HUES6 (cell line): ENCODE data around the gene EMP3.
A peak's percentile ranks its signal among the peaks of the same experiment; 100 is the strongest.
"Not testable (repeated sequence)": the region's sequence is repeated elsewhere in the genome, so short reads cannot be mapped to it uniquely, and the experiment has no call there.

ENCODE experiments used
- H3K27ac ChIP-seq: 2 replicates; pipeline ENCODE4 v1.7.0; 2013; ENCODE audit warnings: low read depth, mild to moderate bottlenecking, low read length, inconsistent platforms
- H3K27me3 ChIP-seq: 2 replicates; pipeline ENCODE4 v1.6.1; 2013; ENCODE audit warnings: low read length; ENCODE audit not compliant: control insufficient read depth, insufficient read depth
- H3K36me3 ChIP-seq: 2 replicates; pipeline ENCODE4 v1.6.1; 2013; ENCODE audit warnings: low read length; ENCODE audit not compliant: control insufficient read depth, insufficient read depth
- H3K4me1 ChIP-seq: 2 replicates; pipeline ENCODE4 v1.6.1; 2013; ENCODE audit warnings: low read length; ENCODE audit not compliant: control insufficient read depth, insufficient read depth
- H3K4me3 ChIP-seq: 2 replicates; pipeline ENCODE4 v1.5.1; 2013; ENCODE audit warnings: low read depth, low read length
- H3K9ac ChIP-seq: one replicate; pipeline ENCODE4 v1.6.1; 2013; ENCODE audit warnings: mild to moderate bottlenecking, low read length
- H3K9me3 ChIP-seq: 2 replicates; pipeline ENCODE4 v1.6.1; 2013; ENCODE audit warnings: low read depth, low read length; ENCODE audit not compliant: control insufficient read depth, insufficient read depth

Gene EMP3

GRCh38 chr19:48363500-48363809 is 38.1 kb downstream of the EMP3 start:
- H3K36me3 ChIP-seq, result no peaks in the 10 kb centered on the region
- H3K4me1 ChIP-seq, result peaks cover 6% of the 10 kb centered on the region
- H3K27me3 ChIP-seq, result no peaks in the 10 kb centered on the region
- peak overlapping the region; percentile 36; the same call in 1 of the 2 replicates for H3K27ac ChIP-seq
- H3K9ac ChIP-seq, result peak overlapping the region; percentile 81
- no peaks in the 10 kb centered on the region for H3K9me3 ChIP-seq
- peak overlapping the region; percentile 66 for H3K4me3 ChIP-seq

GRCh38 chr19:48363810-48364597 is 38.7 kb downstream of the EMP3 start, which contains the start of the genes SYNGR4 and TMEM143:
Gene SYNGR4 (plus strand): TSS chr19:48364367. CDS start chr19:48365843, 1,476 bp downstream.
Gene TMEM143 (minus strand): TSS chr19:48363940. CDS start chr19:48363920, 20 bp downstream.
- H3K9ac ChIP-seq, result peak within 1 kb of the TSS; percentile 81
- H3K27me3 ChIP-seq, result no peaks in the 10 kb centered on the region
- peak within 1 kb of the TSS; percentile 36; the same call in 1 of the 2 replicates for H3K27ac ChIP-seq
- H3K4me1 ChIP-seq, result peaks cover 6% of the 10 kb centered on the region
- H3K9me3 ChIP-seq, result no peaks in the 10 kb centered on the region
- no peaks in the 10 kb centered on the region for H3K36me3 ChIP-seq
- H3K4me3 ChIP-seq, result peak within 1 kb of the TSS; percentile 66

- no peaks in the 10 kb centered on the region for H3K27me3 ChIP-seq
- peak overlapping the region; percentile 6; the same call in 1 of the 2 replicates for H3K27ac ChIP-seq
- H3K4me3 ChIP-seq, result peak overlapping the region; percentile 45
- peak overlapping the region; percentile 21 for H3K9ac ChIP-seq
- no peaks in the 10 kb centered on the region for H3K9me3 ChIP-seq
- H3K4me1 ChIP-seq, result peaks cover 6% of the 10 kb centered on the region
- no peaks in the 10 kb centered on the region for H3K36me3 ChIP-seq
Observed at GRCh38 chr19:48364598-48365348, 39.4 kb downstream of the EMP3 start.

GRCh38 chr19:48365602-48366001 is 40.2 kb downstream of the EMP3 start:
- Histone ChIP-seq H3K9ac (no peak overlapping the region), H3K27me3 (no peaks in the 10 kb centered on the region), H3K36me3 (no peaks in the 10 kb centered on the region), H3K4me1 (peaks cover 6% of the 10 kb centered on the region), H3K4me3 (no peak overlapping the region), H3K27ac (no peak overlapping the region), H3K9me3 (no peaks in the 10 kb centered on the region)

DNA sequence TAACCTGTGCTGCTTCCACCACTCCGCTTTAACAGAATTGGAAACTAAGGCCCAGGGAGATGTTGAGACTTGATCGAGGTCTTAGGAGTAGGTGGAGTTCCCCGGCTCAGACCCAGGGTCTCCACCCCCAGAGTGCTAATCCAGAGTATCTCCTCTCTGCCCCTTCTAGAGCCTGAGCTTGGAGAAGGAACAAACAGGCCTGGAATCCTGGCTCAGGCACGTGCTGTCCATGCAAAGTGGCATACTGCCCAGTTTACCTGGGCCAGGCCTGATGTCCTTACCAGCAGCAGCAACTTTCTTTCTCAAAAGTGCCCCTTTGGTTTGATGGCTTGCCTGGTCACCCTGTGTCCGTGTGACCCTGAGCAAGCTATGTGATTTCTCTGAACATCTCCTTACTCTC is 42.5 kb downstream of the EMP3 start:
- Histone ChIP-seq H3K27ac (no peak overlapping the region), H3K9me3 (no peaks in the 10 kb centered on the region), H3K4me1 (peaks cover 4% of the 10 kb centered on the region), H3K36me3 (no peaks in the 10 kb centered on the region), H3K9ac (no peak overlapping the region), H3K4me3 (no peak overlapping the region), H3K27me3 (no peaks in the 10 kb centered on the region)

- Histone ChIP-seq H3K4me3 (no peak overlapping the region), H3K9ac (no peak overlapping the region), H3K4me1 (peaks cover 3% of the 10 kb centered on the region), H3K27me3 (no peaks in the 10 kb centered on the region), H3K27ac (no peak overlapping the region), H3K36me3 (no peaks in the 10 kb centered on the region), H3K9me3 (no peaks in the 10 kb centered on the region)
Observed at GRCh38 chr19:48368936-48369335, 43.6 kb downstream of the EMP3 start.

DNA sequence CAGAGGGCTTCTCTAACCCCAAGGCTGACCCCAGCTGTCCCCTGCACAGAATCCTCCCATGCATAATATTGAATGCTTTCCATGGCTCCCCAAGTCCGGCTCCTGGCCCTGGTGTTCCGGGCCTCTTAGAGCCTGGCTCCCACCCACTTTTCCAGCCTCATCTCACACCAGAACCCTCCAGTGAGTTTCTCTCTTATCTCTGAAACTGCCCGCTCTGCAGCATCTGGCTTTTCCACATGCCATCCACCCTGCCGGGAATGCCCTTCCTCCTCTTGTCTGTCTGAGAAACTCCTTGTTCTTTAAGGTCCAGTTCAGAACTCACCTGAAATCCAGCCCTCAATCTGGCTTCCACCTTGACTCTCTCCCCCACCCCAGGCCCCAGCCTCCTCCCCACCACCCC is 45.6 kb downstream of the EMP3 start:
- H3K9me3 ChIP-seq, result no peaks in the 10 kb centered on the region
- no peaks in the 10 kb centered on the region for H3K36me3 ChIP-seq
- H3K27me3 ChIP-seq, result no peaks in the 10 kb centered on the region
- no peak overlapping the region for H3K4me3 ChIP-seq
- H3K9ac ChIP-seq, result no peak overlapping the region
- no peak overlapping the region for H3K27ac ChIP-seq
- H3K4me1 ChIP-seq, result no peaks in the 10 kb centered on the region; the same call in 1 of the 2 replicates

DNA sequence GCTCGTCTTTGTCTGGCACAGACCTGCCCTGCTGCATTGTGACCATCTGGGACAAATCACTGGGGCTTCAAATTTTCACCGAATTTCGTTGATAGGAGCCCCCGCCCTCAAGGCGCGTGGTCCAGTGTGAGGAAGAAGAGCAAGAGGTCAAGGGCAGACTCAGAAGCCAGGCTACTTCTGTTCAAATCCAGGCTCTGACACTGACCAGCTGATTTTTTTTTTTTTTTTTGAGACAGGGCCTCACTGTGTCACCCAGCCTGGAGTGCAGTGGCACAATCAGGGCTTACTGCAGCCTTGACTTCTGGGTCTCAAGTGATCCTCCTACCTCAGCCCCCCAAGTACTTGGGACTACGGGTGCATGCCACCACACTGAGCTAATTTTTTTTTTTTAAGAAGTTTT is 46.0 kb downstream of the EMP3 start:
- no peak overlapping the region for H3K9ac ChIP-seq
- no peaks in the 10 kb centered on the region for H3K36me3 ChIP-seq
- H3K27me3 ChIP-seq, result no peaks in the 10 kb centered on the region
- H3K4me3 ChIP-seq, result no peak overlapping the region
- H3K27ac ChIP-seq, result no peak overlapping the region
- H3K9me3 ChIP-seq, result no peaks in the 10 kb centered on the region
- no peaks in the 10 kb centered on the region; the same call in 1 of the 2 replicates for H3K4me1 ChIP-seq

GRCh38 chr19:48371771-48372170 is 46.4 kb downstream of the EMP3 start:
- not testable (repeated sequence) for H3K4me1 ChIP-seq, H3K27ac ChIP-seq, H3K9ac ChIP-seq, H3K27me3 ChIP-seq, H3K9me3 ChIP-seq, H3K4me3 ChIP-seq, H3K36me3 ChIP-seq

DNA sequence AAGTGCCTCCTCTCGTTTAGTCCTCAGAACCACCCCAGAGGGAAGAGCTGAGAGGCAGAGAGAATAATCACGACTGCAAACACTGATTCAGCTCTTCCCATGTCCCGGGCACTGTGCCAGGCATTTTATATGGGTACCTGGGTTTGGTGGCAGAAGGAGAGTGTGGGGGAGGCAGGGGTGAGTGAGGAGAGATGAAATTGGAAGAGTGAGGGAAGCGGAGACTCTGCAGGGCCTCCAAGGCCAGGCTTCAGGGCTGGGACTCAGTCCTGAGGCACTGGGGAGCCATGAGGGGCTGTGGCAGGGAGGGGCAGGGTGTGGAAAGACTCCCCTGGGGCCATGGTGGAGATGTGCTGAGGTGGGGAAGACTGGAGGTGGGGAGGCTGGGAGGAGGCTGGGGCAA is 47.6 kb downstream of the EMP3 start:
- H3K27ac ChIP-seq, result no peak overlapping the region
- no peak overlapping the region for H3K9ac ChIP-seq
- H3K36me3 ChIP-seq, result no peaks in the 10 kb centered on the region
- no peak overlapping the region for H3K4me3 ChIP-seq
- H3K4me1 ChIP-seq, result no peaks in the 10 kb centered on the region; the same call in 1 of the 2 replicates
- no peaks in the 10 kb centered on the region for H3K9me3 ChIP-seq
- H3K27me3 ChIP-seq, result no peaks in the 10 kb centered on the region

- H3K27ac ChIP-seq, result no peak overlapping the region
- no peaks in the 10 kb centered on the region for H3K27me3 ChIP-seq
Observed at GRCh38 chr19:48373567-48373966, 48.2 kb downstream of the EMP3 start.

More at GRCh38 chr19:48373567-48373966, 48.2 kb downstream of the EMP3 start:
- H3K9me3 ChIP-seq, result no peaks in the 10 kb centered on the region
- no peaks in the 10 kb centered on the region for H3K36me3 ChIP-seq
- no peak overlapping the region for H3K4me3 ChIP-seq
- H3K9ac ChIP-seq, result no peak overlapping the region
- no peaks in the 10 kb centered on the region; the same call in 1 of the 2 replicates for H3K4me1 ChIP-seq
